HG02870 (cell line): ENCODE results near the gene MLLT3.

ENCODE experiments used
- ATAC-seq: cut with Tn5 transposase; IDR thresholded peaks from one replicate; pipeline ENCODE4 v1.9.1; 2021; ENCODE audit warnings: mild to moderate bottlenecking, moderate library complexity; ENCODE audit not compliant: unreplicated experiment

MLLT3 gene

DNA sequence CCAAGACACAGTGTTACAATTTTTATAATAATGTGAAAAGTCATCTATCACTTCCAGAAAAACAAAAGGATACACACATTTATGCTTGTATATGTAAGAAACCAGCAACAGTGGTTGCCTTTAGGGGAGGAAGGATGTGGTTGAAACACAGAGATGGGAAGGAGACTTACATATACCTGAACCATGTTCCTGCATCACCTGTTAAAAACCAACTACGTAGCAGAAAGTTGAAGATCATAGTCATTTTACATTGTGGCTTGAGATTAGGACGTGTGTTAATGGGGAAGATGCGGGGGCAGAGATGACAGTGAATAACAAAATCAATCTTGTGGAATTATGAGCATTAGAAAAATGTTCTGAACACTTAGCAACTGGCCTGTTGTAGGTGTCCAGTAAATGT, 307.3 kb downstream of the MLLT3 start:
- no peak for ATAC-seq

- no peak for ATAC-seq
Observed at GRCh38 chr9:20313415-20313814, 308.9 kb downstream of the MLLT3 start.

GRCh38 chr9:20312732-20313131, 309.6 kb downstream of the MLLT3 start:
- no peak for ATAC-seq

GRCh38 chr9:20310024-20310423, 312.3 kb downstream of the MLLT3 start:
- ATAC-seq = no peak

DNA sequence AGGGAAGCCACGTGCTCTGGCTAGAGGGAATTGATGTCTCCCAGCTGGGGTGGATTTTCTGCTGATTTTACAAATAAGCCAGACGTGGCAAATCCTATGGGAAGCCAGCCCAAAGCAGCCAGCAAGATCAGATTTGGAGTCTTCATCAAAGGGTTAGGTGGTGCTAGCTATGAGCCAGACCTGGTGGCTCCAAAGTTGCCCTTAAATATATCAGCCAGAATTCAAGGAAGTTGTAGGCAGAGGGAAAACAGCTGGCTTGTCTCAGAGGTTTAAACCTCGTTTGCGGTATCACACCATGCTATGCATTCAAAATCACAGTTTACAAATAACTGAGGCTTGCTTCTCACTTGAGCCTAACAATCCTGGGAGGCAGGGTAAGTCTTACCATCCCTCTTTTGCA, 313.2 kb downstream of the MLLT3 start:
- ATAC-seq = no peak

GRCh38 chr9:20307621-20308020, 314.7 kb downstream of the MLLT3 start:
- ATAC-seq = no peak

- ATAC-seq = no peak
Observed at GRCh38 chr9:20305452-20305851, 316.8 kb downstream of the MLLT3 start.

DNA sequence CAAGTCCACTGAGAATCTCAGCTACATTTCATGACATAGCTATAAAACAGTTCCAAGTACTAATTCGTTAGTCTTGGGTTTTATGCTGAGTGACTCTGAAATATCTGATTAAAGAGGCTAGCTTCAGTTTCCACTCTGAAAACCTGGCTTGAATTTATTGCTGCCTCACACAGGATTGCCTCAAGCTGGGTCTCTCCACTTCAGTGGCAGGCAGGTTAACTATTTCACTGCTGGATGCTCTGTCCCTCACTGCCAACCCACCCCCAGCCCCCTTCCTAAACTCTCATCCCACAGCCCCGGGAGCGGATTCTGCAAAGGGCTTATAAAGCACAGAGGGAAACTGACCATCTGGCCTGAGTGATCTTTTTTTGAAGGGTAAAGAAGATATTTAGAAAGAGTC, 318.3 kb downstream of the MLLT3 start:
- ATAC-seq = no peak

DNA sequence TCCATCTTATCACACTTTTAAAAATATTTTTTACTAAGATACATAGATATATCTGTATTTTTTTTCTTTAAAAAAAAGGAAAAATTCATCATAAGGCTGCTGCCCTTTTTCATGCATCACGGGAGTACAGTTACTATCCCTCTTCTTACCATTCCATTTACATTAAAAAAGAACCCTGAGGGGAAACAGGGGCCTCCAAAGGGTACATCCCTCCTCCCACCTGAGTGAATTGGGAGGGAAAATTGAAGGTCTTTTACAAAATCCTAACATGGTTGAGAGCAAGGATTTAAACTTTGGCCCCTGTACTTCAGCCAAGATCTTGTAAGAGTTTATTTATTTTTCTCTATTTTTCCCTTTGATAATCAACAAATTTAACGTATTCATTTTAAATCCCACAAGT, 319.2 kb downstream of the MLLT3 start:
- no peak for ATAC-seq

DNA sequence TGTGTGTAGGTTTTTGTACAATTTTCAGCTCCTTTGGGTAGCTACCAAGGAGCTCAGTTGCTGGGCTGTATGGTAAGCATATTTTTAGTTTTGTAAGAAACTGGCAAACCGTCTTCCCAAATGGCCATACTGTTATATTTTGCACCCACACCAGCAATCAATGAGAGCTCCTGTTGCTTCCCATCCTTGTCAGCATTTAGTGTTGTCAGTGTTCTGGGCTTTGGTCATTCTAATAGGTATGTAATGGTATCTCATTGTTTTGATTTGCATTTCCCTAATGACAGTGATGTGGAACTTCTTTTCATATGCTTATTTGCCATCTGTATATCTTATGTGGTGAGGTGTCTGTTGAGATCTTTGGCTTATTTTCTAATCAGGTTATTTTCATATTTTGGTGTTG, 320.1 kb downstream of the MLLT3 start:
- no peak for ATAC-seq

DNA sequence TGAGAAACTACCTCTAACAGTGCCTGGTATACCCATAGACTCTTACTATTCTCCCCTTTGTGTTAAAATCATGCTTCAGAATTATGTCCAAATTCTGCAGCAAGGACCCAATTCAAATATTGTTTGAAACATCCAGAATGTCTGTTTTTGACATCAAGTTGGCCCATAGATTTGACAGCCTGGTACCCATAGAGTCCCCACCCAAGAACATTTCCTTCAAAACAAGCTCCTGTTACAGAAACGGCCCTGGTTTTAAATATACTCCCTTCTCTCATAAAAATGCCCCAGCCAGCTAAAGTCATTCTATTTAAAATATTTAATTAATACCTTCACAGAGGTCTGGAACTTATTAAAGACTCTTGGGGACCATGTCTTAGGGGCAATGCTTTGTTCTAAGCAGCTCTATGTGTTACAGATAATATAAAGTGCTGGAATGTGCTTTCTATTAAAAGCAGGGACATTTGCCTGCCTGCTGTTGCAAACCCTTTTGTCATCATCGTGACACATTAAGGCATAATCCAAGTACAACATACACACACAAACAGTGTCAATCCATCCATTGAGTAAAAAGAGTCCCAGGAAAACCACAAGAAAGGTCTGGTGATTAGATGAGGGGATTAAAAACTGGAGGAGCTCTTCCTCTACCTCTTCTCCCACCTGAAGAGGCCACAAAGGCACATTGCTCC, 321.7 kb downstream of the MLLT3 start:
- ATAC-seq = no peak

DNA sequence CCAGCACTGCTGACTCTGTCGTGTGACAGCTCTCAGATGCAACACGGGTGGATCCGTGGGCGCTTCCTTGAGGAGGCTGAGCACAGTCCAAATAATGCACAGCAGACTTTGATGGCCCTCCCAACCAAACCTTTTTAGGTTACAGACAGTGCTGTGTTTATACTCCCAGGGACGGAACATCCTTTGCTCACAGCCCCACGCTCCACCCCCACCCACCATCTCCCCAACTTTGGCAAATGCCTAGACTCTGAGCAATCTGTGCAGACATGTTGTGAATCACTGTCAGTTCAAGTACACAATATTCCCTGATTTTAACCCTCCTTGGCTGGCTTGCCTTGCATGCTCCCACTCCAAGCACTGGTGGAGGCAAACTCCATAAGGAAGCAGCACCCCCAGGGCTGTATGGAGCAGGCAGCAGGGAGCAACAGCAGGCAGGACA, 324.6 kb downstream of the MLLT3 start:
- no peak for ATAC-seq

GRCh38 chr9:20295555-20295954, 326.7 kb downstream of the MLLT3 start:
- no peak for ATAC-seq

DNA sequence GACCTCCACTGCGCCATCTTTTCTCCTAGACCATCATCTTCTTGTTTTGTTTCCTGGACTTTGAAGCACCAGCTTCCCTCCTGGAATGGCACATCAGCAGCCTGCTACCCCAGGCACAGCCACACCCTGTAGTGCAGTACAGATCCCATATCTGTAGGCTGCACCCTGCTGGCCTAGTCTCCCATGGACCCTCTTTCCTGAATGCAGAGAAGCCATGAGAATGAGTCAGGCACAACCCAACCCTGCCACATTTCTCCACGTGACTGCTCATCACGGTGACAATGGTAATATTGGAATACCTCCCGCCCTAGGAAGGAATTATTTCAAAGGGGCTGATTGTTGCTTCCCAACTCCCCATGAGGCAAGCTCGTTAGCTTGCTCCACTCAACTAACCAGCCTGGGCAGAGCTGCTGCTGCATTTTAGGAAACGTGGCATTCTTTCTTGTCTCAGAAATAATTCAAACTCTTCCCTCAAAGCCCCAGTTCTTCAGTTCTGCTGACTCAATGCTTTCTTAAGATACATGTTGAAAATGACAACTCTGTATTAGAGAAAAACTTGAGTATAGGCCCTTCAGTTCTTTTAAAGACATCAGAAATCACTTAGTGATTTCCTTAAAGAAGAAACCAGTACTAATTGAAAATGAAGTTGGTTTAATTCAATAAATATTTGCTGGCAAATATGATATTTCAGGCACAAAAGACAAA, 328.1 kb downstream of the MLLT3 start:
- ATAC-seq = no peak

- ATAC-seq = no peak
Observed at GRCh38 chr9:20292002-20292401, 330.3 kb downstream of the MLLT3 start.
